SK-N-SH (cell line): ENCODE results near the gene MARCHF4. TPM values are rescaled to one million over a fixed set of nuclear protein-coding genes. Genes with fewer than 3 reads are reported as not detected.
A peak's percentile ranks its signal among the peaks of the same experiment; 100 is the strongest.
"Not testable (repeated sequence)": the region's sequence is repeated elsewhere in the genome, so short reads cannot be mapped to it uniquely, and the experiment has no call there.

Experiments
- CTCF ChIA-PET: fragments of 300-600, 350-600 bp; formaldehyde crosslinking; extraction: SDS; loops from one replicate; lab custom pipeline; 2021; lab: Yijun Ruan, JAX
- POLR2A ChIA-PET: fragments of 350-600 bp; sonication (Branson Sonifier 250); formaldehyde crosslinking; extraction: SDS; loops from one replicate; lab custom pipeline; 2020; ENCODE audit warnings: antibody characterized with exemption, inconsistent platforms; lab: Yijun Ruan, JAX
- DNase-seq: peaks from one replicate; pipeline ENCODE4 v3.0.0; 2012
- H2AFZ ChIP-seq: fragments of 200-600 bp; sonication (generic); 2 replicates; pipeline ENCODE4 v1.8.1; 2016; ENCODE audit warnings: antibody characterized with exemption, mild to moderate bottlenecking, low read depth
- H3F3A ChIP-seq: fragments of 200-600 bp; sonication (generic); replicated peaks from 2 replicates; pipeline ENCODE3; 2016; ENCODE audit warnings: antibody characterized with exemption, mild to moderate bottlenecking; ENCODE audit not compliant: insufficient read depth
- H3K27ac ChIP-seq, 2 experiments: fragments of 200-500 bp in 1 of 2; fragments of 200-600 bp in 1 of 2; sonication (Bioruptor generic) in 1 of 2; sonication (generic), shearing (Covaris generic) in 1 of 2; 2 replicates each; pipeline versions ENCODE4 v1.5.1 to v1.6.1; 2014 to 2016; ENCODE audit warnings: low read depth in 2 of 2, inconsistent platforms in 1 of 2, low read length in 1 of 2, mild to moderate bottlenecking in 1 of 2, mixed read lengths in 1 of 2
- H3K27me3 ChIP-seq: fragments of 200-600 bp; sonication (generic), shearing (Covaris generic); 2 replicates; pipeline ENCODE4 v1.6.1; 2016; ENCODE audit warnings: mixed run types; ENCODE audit not compliant: insufficient read depth
- H3K36me3 ChIP-seq, 2 experiments: fragments of 200-500 bp in 1 of 2; fragments of 200-600 bp in 1 of 2; sonication (Bioruptor generic) in 1 of 2; sonication (generic) in 1 of 2; replicated peaks in 1 of 2; 2 replicates each; pipeline versions ENCODE3 to v1.5.1; 2014 to 2016; ENCODE audit warnings: low read length in 1 of 2, mild to moderate bottlenecking in 1 of 2; ENCODE audit not compliant: insufficient read depth in 2 of 2, control insufficient read depth in 1 of 2
- H3K4me1 ChIP-seq, 2 experiments: fragments of 200-500 bp in 1 of 2; fragments of 200-600 bp in 1 of 2; sonication (Bioruptor generic) in 1 of 2; sonication (generic), shearing (Covaris generic) in 1 of 2; 2 replicates each; pipeline versions ENCODE4 v1.5.1 to v1.6.1; 2014 to 2016; ENCODE audit warnings: low read depth in 1 of 2, low read length in 1 of 2, mixed run types in 1 of 2; ENCODE audit not compliant: insufficient read depth in 2 of 2, control insufficient read depth in 1 of 2
- H3K4me2 ChIP-seq: fragments of 200-600 bp; sonication (generic), shearing (Covaris generic); 2 replicates; pipeline ENCODE4 v1.6.1; 2017; ENCODE audit warnings: mixed run types
- H3K4me3 ChIP-seq, 2 experiments: fragments of 200-500 bp in 1 of 2; fragments of 200-600 bp in 1 of 2; sonication (Bioruptor generic) in 1 of 2; sonication (generic), shearing (Covaris generic) in 1 of 2; 2 replicates each; pipeline versions ENCODE4 v1.5.1 to v1.8.1; 2014 to 2016; ENCODE audit warnings: low read depth in 2 of 2, inconsistent platforms in 1 of 2, low read length in 1 of 2, mild to moderate bottlenecking in 1 of 2, mixed read lengths in 1 of 2, moderate library complexity in 1 of 2
- H3K79me2 ChIP-seq: fragments of 200-600 bp; sonication (generic); 2 replicates; pipeline ENCODE4 v1.8.1; 2017; ENCODE audit warnings: mild to moderate bottlenecking; ENCODE audit not compliant: insufficient read depth
- H3K9ac ChIP-seq: fragments of 200-600 bp; sonication (generic); 2 replicates; pipeline ENCODE4 v1.6.1; 2017; ENCODE audit warnings: mixed run types
- H3K9me2 ChIP-seq: fragments of 200-600 bp; sonication (generic); 2 replicates; pipeline ENCODE4 v1.6.1; 2017; ENCODE audit warnings: mixed run types
- H3K9me3 ChIP-seq: fragments of 200-600 bp; sonication (generic); 2 replicates; pipeline ENCODE4 v1.6.1; 2017; ENCODE audit warnings: mixed run types, mild to moderate bottlenecking, moderate library complexity
- H4K20me1 ChIP-seq: fragments of 200-600 bp; sonication (generic); 2 replicates; pipeline ENCODE4 v1.6.1; 2017; ENCODE audit warnings: mild to moderate bottlenecking, mixed run types; ENCODE audit not compliant: insufficient read depth
- EP300 ChIP-seq, 2 experiments: IDR thresholded peaks; 2 replicates each; pipeline versions ENCODE4 v1.4.0 to v1.6.1; 2012; ENCODE audit warnings: borderline replicate concordance in 1 of 2, low read depth in 1 of 2, low read length in 1 of 2
- EZH2phosphoT487 ChIP-seq: fragments of 200-600 bp; sonication (generic); IDR thresholded peaks from 2 replicates; pipeline ENCODE4 v1.6.1; 2017; ENCODE audit warnings: low read depth, mixed run types, mild to moderate bottlenecking, antibody characterized with exemption, moderate library complexity, borderline replicate concordance
- JUND ChIP-seq: IDR thresholded peaks from 2 replicates; pipeline ENCODE4 v1.4.0; 2012
- MEF2A ChIP-seq: IDR thresholded peaks from 2 replicates; pipeline ENCODE4 v1.4.0; 2012; ENCODE audit warnings: low read depth, borderline replicate concordance
- NRF1 ChIP-seq: IDR thresholded peaks from 2 replicates; pipeline ENCODE4 v1.6.1; 2012; ENCODE audit warnings: low read depth, mild to moderate bottlenecking, low read length
- POLR2AphosphoS5 ChIP-seq: IDR thresholded peaks from 2 replicates; pipeline ENCODE4 v1.6.1; 2012; ENCODE audit warnings: low read depth, low read length
- RCOR1 ChIP-seq: fragments of 150-350 bp; IDR thresholded peaks from 2 replicates; pipeline ENCODE4 v1.6.1; 2017; ENCODE audit warnings: antibody characterized with exemption, low read length
- SIN3A ChIP-seq: IDR thresholded peaks from 2 replicates; pipeline ENCODE4 v1.6.1; 2012; ENCODE audit warnings: low read depth, mild to moderate bottlenecking, low read length, moderate library complexity, borderline replicate concordance
- TAF1 ChIP-seq: IDR thresholded peaks from 2 replicates; pipeline ENCODE4 v1.6.1; 2012; ENCODE audit warnings: low read depth, mild to moderate bottlenecking, low read length, moderate library complexity, borderline replicate concordance
- TCF12 ChIP-seq: IDR thresholded peaks from 2 replicates; pipeline ENCODE4 v1.4.0; 2012
- YY1 ChIP-seq: IDR thresholded peaks from 2 replicates; pipeline ENCODE4 v1.4.0; 2012; ENCODE audit warnings: low read depth, mild to moderate bottlenecking
- WGBS: methylation state at CpG from one replicate; pipeline ENCODE4 v1.1.6; 2017; ENCODE audit warnings: low lambda C conversion rate; 5-methylcytosine and 5-hydroxymethylcytosine counted together
- polyA plus RNA-seq, 3 experiments: library from polyadenylated mRNA; depleted of rRNA; stranded (reverse); fragments of >200 nt; gene quantifications; 2 replicates each; pipeline ENCODE4 v1.2.3, GENCODE V29; 2012
- TF ChIP-seq, protein P1 (sequence below): IDR thresholded peaks from 2 replicates; pipeline ENCODE4 v1.4.0; 2012; ENCODE audit warnings: low read depth, borderline replicate concordance
- TF ChIP-seq, protein P2 (sequence below): fragments of 150-350 bp; IDR thresholded peaks from 2 replicates; pipeline ENCODE4 v1.6.1; 2017; ENCODE audit warnings: antibody characterized with exemption, low read length, low read depth, borderline replicate concordance
- TF ChIP-seq, protein P3 (sequence below): fragments of 150-350 bp; IDR thresholded peaks from 2 replicates; pipeline ENCODE4 v1.6.1; 2016; ENCODE audit warnings: mild to moderate bottlenecking, low read depth, low read length

Gene MARCHF4
- polyA plus RNA-seq, 1 of the 3 experiments (the other 2 are of a cell fraction), result 7.6 TPM

DNA sequence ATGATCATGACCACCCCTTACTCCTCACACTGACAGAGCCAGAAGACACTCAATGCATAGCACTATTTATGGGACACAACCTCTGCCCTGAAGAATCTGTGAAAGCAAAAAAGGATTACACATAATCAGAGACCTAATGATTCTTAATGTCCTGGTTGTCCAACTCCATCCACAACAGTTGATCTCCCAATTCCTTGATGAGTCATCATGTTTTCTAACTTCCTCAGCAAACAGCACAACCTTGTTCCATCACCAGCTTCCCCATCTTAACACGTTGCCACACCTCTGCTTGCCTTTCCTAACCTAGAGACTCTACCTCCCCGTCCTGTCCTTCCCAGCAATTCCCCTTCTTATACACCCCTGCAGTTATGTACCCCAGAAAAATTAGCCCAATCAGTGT, 13.2 kb upstream of the MARCHF4 start:
- no peak for TF ChIP-seq EP300 (IDR thresholded peaks at IDR 0.05; ENCODE audit: borderline replicate concordance in 1 of 2, low read depth in 1 of 2, low read length in 1 of 2)
- H4K20me1 ChIP-seq, result no peaks in the 10 kb centered on the region
- H3K4me3 ChIP-seq, result no peak overlapping the region
- H2AFZ ChIP-seq, result no peak overlapping the region
- H3K27ac ChIP-seq, result no peak overlapping the region
- no peaks in the 10 kb centered on the region for H3K9me3 ChIP-seq
- no peak overlapping the region for H3K9ac ChIP-seq
- no peak overlapping the region for H3K4me2 ChIP-seq
- ChIA-PET POLR2A (no interaction called here), CTCF (no interaction called here)
- no peak for DNase-seq
- 76% methylated on average over 2 of the region's 2 CpGs for WGBS
- no peaks in the 10 kb centered on the region for H3K36me3 ChIP-seq
- no peaks in the 10 kb centered on the region for H3K79me2 ChIP-seq
- H3K27me3 ChIP-seq, result no peaks in the 10 kb centered on the region
- H3K9me2 ChIP-seq, result no peaks in the 10 kb centered on the region
- H3F3A ChIP-seq, result no peaks in the 10 kb centered on the region
- no peaks in the 10 kb centered on the region for H3K4me1 ChIP-seq

DNA sequence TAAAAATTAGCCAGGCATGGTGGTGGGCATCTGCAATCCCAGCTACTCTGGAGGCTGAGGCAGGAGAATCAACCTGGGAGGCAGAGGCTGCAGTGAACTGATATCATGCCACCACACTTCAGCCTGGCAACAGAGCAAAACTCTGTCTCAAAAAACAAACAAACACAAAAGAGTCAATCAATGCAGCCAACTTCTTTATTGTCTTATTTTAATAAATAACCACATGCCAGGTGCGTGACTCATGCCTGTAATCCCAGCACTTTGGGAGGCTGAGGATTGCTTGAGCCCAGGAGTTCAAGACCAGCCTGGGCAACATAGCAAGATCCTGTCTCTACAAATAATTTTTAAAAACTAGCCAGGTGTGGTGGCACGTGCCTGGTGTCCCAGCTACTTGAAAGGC, 12.1 kb upstream of the MARCHF4 start:
- H3K79me2 ChIP-seq, H3K4me2 ChIP-seq, H3K4me3 ChIP-seq, DNase-seq, H3F3A ChIP-seq, H4K20me1 ChIP-seq, H3K4me1 ChIP-seq, POLR2A ChIA-PET, H3K36me3 ChIP-seq, H2AFZ ChIP-seq, H3K27ac ChIP-seq, H3K9me2 ChIP-seq, H3K9me3 ChIP-seq, H3K9ac ChIP-seq, H3K27me3 ChIP-seq, CTCF ChIA-PET: not testable (repeated sequence)
- WGBS, result 63% methylated on average over 2 of the region's 2 CpGs

DNA sequence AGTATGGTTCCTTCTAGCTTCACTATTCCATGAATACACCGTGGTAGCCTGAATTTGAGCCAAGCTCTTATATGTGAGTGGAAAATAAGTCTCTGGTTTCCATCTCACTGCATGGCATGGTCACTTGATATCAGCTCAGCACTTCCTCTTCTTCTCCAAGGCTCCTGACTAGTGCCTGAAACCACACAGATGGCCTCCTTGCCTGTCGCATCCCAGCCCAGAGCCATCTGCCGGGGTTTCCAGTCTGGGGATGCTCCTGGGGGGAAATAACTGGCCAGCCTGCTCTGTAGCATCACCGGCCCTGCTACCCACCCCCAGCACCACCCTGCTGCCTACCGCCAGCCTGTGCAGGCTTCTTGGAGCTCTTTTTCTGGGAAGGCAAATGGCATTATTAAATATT, 7.7 kb upstream of the MARCHF4 start:
- Histone ChIP-seq H3K36me3 (no peaks in the 10 kb centered on the region), H3K9me2 (no peaks in the 10 kb centered on the region), H3K9ac (no peak overlapping the region), H2AFZ (no peak overlapping the region)
- TF ChIP-seq, protein P1, sequence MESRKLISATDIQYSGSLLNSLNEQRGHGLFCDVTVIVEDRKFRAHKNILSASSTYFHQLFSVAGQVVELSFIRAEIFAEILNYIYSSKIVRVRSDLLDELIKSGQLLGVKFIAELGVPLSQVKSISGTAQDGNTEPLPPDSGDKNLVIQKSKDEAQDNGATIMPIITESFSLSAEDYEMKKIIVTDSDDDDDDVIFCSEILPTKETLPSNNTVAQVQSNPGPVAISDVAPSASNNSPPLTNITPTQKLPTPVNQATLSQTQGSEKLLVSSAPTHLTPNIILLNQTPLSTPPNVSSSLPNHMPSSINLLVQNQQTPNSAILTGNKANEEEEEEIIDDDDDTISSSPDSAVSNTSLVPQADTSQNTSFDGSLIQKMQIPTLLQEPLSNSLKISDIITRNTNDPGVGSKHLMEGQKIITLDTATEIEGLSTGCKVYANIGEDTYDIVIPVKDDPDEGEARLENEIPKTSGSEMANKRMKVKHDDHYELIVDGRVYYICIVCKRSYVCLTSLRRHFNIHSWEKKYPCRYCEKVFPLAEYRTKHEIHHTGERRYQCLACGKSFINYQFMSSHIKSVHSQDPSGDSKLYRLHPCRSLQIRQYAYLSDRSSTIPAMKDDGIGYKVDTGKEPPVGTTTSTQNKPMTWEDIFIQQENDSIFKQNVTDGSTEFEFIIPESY, result no peak
- TF ChIP-seq, protein P2, sequence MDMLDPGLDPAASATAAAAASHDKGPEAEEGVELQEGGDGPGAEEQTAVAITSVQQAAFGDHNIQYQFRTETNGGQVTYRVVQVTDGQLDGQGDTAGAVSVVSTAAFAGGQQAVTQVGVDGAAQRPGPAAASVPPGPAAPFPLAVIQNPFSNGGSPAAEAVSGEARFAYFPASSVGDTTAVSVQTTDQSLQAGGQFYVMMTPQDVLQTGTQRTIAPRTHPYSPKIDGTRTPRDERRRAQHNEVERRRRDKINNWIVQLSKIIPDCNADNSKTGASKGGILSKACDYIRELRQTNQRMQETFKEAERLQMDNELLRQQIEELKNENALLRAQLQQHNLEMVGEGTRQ, result no peak
- TF ChIP-seq EP300 (IDR thresholded peaks at IDR 0.05; ENCODE audit: borderline replicate concordance in 1 of 2, low read depth in 1 of 2, low read length in 1 of 2) (no peak), JUND (no peak), NRF1 (no peak), RCOR1 (no peak), MEF2A (no peak), YY1 (no peak), TAF1 (no peak), SIN3A (no peak), POLR2AphosphoS5 (no peak), EZH2phosphoT487 (no peak), TCF12 (no peak)
- TF ChIP-seq, protein P3, sequence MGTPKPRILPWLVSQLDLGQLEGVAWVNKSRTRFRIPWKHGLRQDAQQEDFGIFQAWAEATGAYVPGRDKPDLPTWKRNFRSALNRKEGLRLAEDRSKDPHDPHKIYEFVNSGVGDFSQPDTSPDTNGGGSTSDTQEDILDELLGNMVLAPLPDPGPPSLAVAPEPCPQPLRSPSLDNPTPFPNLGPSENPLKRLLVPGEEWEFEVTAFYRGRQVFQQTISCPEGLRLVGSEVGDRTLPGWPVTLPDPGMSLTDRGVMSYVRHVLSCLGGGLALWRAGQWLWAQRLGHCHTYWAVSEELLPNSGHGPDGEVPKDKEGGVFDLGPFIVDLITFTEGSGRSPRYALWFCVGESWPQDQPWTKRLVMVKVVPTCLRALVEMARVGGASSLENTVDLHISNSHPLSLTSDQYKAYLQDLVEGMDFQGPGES, result no peak
- TF ChIP-seq, all 33 proteins: peak for 0
- ChIA-PET POLR2A (no interaction called here), CTCF (interaction anchor here (0.8 to 1.1 kb wide), 2 partner anchors 12 to 24 kb away, joined by 3 to 4 read pairs; no protein-coding TSS in a partner anchor)
- WGBS, result 57% methylated on average over 5 of the region's 5 CpGs
- Histone ChIP-seq H3F3A (peaks cover 5% of the 10 kb centered on the region), H3K4me2 (no peak overlapping the region), H3K4me1 (peaks cover 0 to 8% of the 10 kb centered on the region in 2 experiments; a peak in 1 of 4 replicates), H3K79me2 (no peaks in the 10 kb centered on the region), H3K27ac (no peak overlapping the region; a peak in 1 of 4 replicates), H3K27me3 (no peaks in the 10 kb centered on the region), H3K4me3 (no peak overlapping the region), H3K9me3 (no peaks in the 10 kb centered on the region), H4K20me1 (no peaks in the 10 kb centered on the region)
- DNase-seq, result peak; percentile 45
